Stomach (tissue), 9 donors: ENCODE results near the gene RPL39L. TPM values are rescaled to one million over a fixed set of nuclear protein-coding genes. Genes with fewer than 3 reads are reported as not detected.

ENCODE experiments used
- DNase-seq, 2 donors: peaks; one replicate each; pipeline versions ENCODE4 v3.0.0 to v3.0.0-alpha.2; 2013 to 2019
- H3K27ac ChIP-seq, 5 donors: fragments of 200-600 bp in 4 of 5; sonication (generic) in 4 of 5; one replicate each; pipeline ENCODE4 v1.5.1; 2013 to 2019; ENCODE audit warnings: mild to moderate bottlenecking in 1 of 5, moderate library complexity in 1 of 5
- H3K27me3 ChIP-seq, 3 donors: fragments of 200-600 bp; sonication (generic); one replicate each; pipeline ENCODE4 v1.5.1; 2017 to 2019; ENCODE audit warnings: mixed run types in 1 of 3
- H3K36me3 ChIP-seq, 4 donors: fragments of 200-600 bp; sonication (generic); 1 replicate in 3 of 4; 2 replicates in 1 of 4; pipeline ENCODE4 v1.5.1; 2016 to 2019
- H3K4me1 ChIP-seq, 4 donors: fragments of 200-600 bp; sonication (generic); one replicate each; pipeline ENCODE4 v1.5.1; 2016 to 2019
- H3K4me3 ChIP-seq, 4 donors: fragments of 200-600 bp; sonication (generic) in 3 of 4; one replicate each; pipeline ENCODE4 v1.5.1; 2016 to 2019; ENCODE audit warnings: mild to moderate bottlenecking in 1 of 4
- H3K9me3 ChIP-seq, 4 donors: fragments of 200-600 bp; sonication (generic); one replicate each; pipeline ENCODE4 v1.5.1; 2016 to 2019
- CTCF ChIP-seq, 7 experiments: fragments of 450-650 bp in 4 of 7; fragments of 200-600 bp in 3 of 7; sonication (generic) in 3 of 7; IDR thresholded peaks; one replicate each; pipeline ENCODE4 v1.5.1; 2016 to 2019; ENCODE audit warnings: antibody characterized with exemption in 7 of 7, control low read depth in 2 of 7, mild to moderate bottlenecking in 1 of 7
- EP300 ChIP-seq: sonication (generic); formaldehyde crosslinking; IDR thresholded peaks from one replicate; pipeline ENCODE4 v1.6.1; 2017; ENCODE audit warnings: antibody characterized with exemption
- POLR2A ChIP-seq, 4 donors: fragments of 450-650 bp; IDR thresholded peaks; one replicate each; pipeline ENCODE4 v1.6.1; 2016; ENCODE audit warnings: antibody characterized with exemption in 4 of 4, control low read depth in 2 of 4, mild to moderate bottlenecking in 1 of 4, moderate library complexity in 1 of 4
- POLR2AphosphoS5 ChIP-seq, 3 donors: sonication (generic); formaldehyde crosslinking; IDR thresholded peaks; one replicate each; pipeline ENCODE4 v1.6.1; 2016; ENCODE audit warnings: antibody characterized with exemption in 3 of 3
- WGBS, 5 donors: extraction: QIAGEN DNeasy Blood & Tissue Kit in 3 of 5; methylation state at CpG; one replicate each; pipeline versions ENCODE4 v1.1.5 to v1.1.7; 2013 to 2018; 5-methylcytosine and 5-hydroxymethylcytosine counted together
- intact Hi-C: fragments of 100-400 bp; cut with DNase I; formaldehyde crosslinking; loops from one replicate; pipeline ENCODE4 v1.15.1; 2023; ENCODE audit warnings: low total_unique reads
- polyA plus RNA-seq, 3 donors: library from polyadenylated mRNA; stranded (reverse); fragments of 200-250 nt; gene quantifications; one replicate each; pipeline ENCODE4 v1.2.3, GENCODE V29; 2013
- total RNA-seq, 5 donors: library from RNA; depleted of rRNA; stranded (reverse); fragments of >200 nt; gene quantifications; one replicate each; pipeline versions ENCODE4 v1.1.0 to v1.2.3, GENCODE V29; 2014 to 2016
- donor health status: healthy with polysubstance abuse.
- donor health status: Bipolar disorder and iron deficiency.
- donor health status: healthy.

Gene RPL39L
- total and polyA plus RNA-seq, 8 donors = 2.0 to 13.7 (median 4.8) TPM; not detected in 1

- TF ChIP-seq POLR2A (IDR thresholded peaks at IDR 0.05) (no peak), EP300 (no peak), POLR2AphosphoS5 (IDR thresholded peaks at IDR 0.05) (no peak), CTCF (IDR thresholded peaks at IDR 0.05) (no peak)
- H3K9me3 ChIP-seq = no peaks in the 10 kb centered on the region
- WGBS, 5 donors = 49 to 73% (median 63%) methylated on average over 3 of the region's 3 CpGs
- no peak overlapping the region for H3K4me3 ChIP-seq
- H3K27me3 ChIP-seq = no peaks in the 10 kb centered on the region
- no peaks in the 10 kb centered on the region for H3K36me3 ChIP-seq
- no peak overlapping the region for H3K27ac ChIP-seq
- no peak for DNase-seq
- no peaks in the 10 kb centered on the region for H3K4me1 ChIP-seq
- intact Hi-C loops = no loop called here
These were observed 31.3 kb downstream of the RPL39L start for GRCh38 chr3:187107989-187108388.

- Histone ChIP-seq H3K4me3 (no peak overlapping the region), H3K36me3 (no peaks in the 10 kb centered on the region), H3K27ac (no peak overlapping the region), H3K27me3 (no peaks in the 10 kb centered on the region), H3K9me3 (no peaks in the 10 kb centered on the region), H3K4me1 (peaks cover 6 to 18% (median 13%) of the 10 kb centered on the region in 4 donors)
- intact Hi-C loops = no loop called here
- TF ChIP-seq POLR2AphosphoS5 (IDR thresholded peaks at IDR 0.05) (no peak), CTCF (IDR thresholded peaks at IDR 0.05) (no peak), POLR2A (IDR thresholded peaks at IDR 0.05) (no peak), EP300 (no peak)
- 91 to 96% (median 92%) methylated on average over 3 of the region's 3 CpGs for WGBS, 5 donors
- DNase-seq = no peak
These were observed 33.6 kb downstream of the RPL39L start for GRCh38 chr3:187105700-187106099.

GRCh38 chr3:187104933-187105332 is 34.4 kb downstream of the RPL39L start:
- Histone ChIP-seq H3K4me1 (peaks cover 6 to 18% (median 13%) of the 10 kb centered on the region in 4 donors), H3K4me3 (no peak overlapping the region), H3K36me3 (no peaks in the 10 kb centered on the region), H3K9me3 (no peaks in the 10 kb centered on the region), H3K27ac (no peak overlapping the region), H3K27me3 (no peaks in the 10 kb centered on the region)
- DNase-seq = peak in 1 of 2 donors; percentile 36
- intact Hi-C loops = no loop called here
- no peak for TF ChIP-seq EP300
- no peak for TF ChIP-seq POLR2AphosphoS5 (IDR thresholded peaks at IDR 0.05)
- no peak for TF ChIP-seq POLR2A (IDR thresholded peaks at IDR 0.05)
- no peak for TF ChIP-seq CTCF (IDR thresholded peaks at IDR 0.05)
- WGBS, 5 donors = 82 to 90% (median 89%) methylated on average over 7 of the region's 7 CpGs

GRCh38 chr3:187104342-187104741 is 35.0 kb downstream of the RPL39L start:
- Histone ChIP-seq H3K4me3 (no peak overlapping the region), H3K36me3 (no peaks in the 10 kb centered on the region), H3K27ac (no peak overlapping the region), H3K4me1 (peaks cover 6 to 18% (median 13%) of the 10 kb centered on the region in 4 donors), H3K27me3 (no peaks in the 10 kb centered on the region), H3K9me3 (peaks cover 0 to 3% (median 0%) of the 10 kb centered on the region in 4 donors)
- 79 to 94% (median 90%) methylated on average over 7 of the region's 7 CpGs for WGBS, 5 donors
- intact Hi-C loops = no loop called here
- no peak for TF ChIP-seq POLR2A (IDR thresholded peaks at IDR 0.05)
- TF ChIP-seq POLR2AphosphoS5 (IDR thresholded peaks at IDR 0.05) = no peak
- TF ChIP-seq EP300 = no peak
- no peak for TF ChIP-seq CTCF (IDR thresholded peaks at IDR 0.05)
- DNase-seq = no peak
